ENCODE measurements around the gene NPAS2.

DNA sequence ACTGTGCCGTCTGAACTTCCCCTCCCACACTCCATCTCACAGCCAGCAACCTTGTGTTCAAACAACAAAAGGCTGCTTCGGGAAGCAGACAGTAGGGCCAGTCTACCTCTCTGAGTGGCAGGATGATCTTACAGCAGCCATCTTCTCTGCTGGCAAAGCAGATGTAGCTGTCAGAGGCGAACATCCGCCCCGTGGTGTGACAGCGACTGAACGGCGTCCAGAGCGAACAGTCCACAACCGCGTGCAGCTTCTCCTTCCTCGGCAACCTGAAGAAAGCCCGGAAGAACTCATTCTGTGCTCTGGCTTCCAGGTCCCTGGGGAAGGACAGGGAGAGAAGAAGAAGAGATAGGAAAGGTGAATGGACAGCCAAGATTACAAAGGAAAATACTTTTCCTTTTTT is 220.1 kb downstream of the NPAS2 start:
- TF ChIP-seq, protein P1, sequence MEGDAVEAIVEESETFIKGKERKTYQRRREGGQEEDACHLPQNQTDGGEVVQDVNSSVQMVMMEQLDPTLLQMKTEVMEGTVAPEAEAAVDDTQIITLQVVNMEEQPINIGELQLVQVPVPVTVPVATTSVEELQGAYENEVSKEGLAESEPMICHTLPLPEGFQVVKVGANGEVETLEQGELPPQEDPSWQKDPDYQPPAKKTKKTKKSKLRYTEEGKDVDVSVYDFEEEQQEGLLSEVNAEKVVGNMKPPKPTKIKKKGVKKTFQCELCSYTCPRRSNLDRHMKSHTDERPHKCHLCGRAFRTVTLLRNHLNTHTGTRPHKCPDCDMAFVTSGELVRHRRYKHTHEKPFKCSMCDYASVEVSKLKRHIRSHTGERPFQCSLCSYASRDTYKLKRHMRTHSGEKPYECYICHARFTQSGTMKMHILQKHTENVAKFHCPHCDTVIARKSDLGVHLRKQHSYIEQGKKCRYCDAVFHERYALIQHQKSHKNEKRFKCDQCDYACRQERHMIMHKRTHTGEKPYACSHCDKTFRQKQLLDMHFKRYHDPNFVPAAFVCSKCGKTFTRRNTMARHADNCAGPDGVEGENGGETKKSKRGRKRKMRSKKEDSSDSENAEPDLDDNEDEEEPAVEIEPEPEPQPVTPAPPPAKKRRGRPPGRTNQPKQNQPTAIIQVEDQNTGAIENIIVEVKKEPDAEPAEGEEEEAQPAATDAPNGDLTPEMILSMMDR (optimal IDR thresholded peaks at IDR 0.05 in 1 of 3, IDR thresholded peaks at IDR 0.05 in 1 of 3, conservative IDR thresholded peaks at IDR 0.05 in 1 of 3; ENCODE audit: extremely low read depth in 1 of 3, insufficient read depth in 2 of 3, low read length in 3 of 3): no peak
- TF ChIP-seq EZH2 (IDR thresholded peaks at IDR 0.05; ENCODE audit: low read length): no peak

All from keratinocyte (primary cell).